K562 (cell line): ENCODE measurements around the gene OR1I1. TPM values are rescaled to one million over a fixed set of nuclear protein-coding genes. Genes with fewer than 3 reads are reported as not detected.

Experiments used
- ATAC-seq: fragments of 200-7000 bp; cut with Tn5 transposase; 3 replicates; pipeline ENCODE4 v1.9.1; 2020; ENCODE audit warnings: moderate library complexity
- BruUV-seq: library from RNA; stranded (reverse); fragments of 400-500 nt; replicated peaks from 2 replicates; lab custom pipeline; 2021; lab: Mats Ljungman, UMichigan
- CTCF ChIA-PET: fragments of 300-600 bp; formaldehyde crosslinking; extraction: SDS; loops from one replicate; lab custom pipeline; 2021; ENCODE audit warnings: low intra/inter-chr PET ratio; lab: Yijun Ruan, JAX
- POLR2A ChIA-PET: fragments of 300-600, 350-650 bp; sonication (Branson Sonifier 250); formaldehyde crosslinking; extraction: SDS; loops from one replicate; lab custom pipeline; 2021; ENCODE audit warnings: antibody characterized with exemption, inconsistent platforms; lab: Yijun Ruan, JAX
- DNase-seq, 4 experiments: peaks; one replicate each; pipeline versions ENCODE4 v3.0.0 to v3.0.0-alpha.2; 2011 to 2018; ENCODE audit warnings: low spot score in 3 of 4, mixed read lengths in 3 of 4; ENCODE audit errors: extremely low read depth in 1 of 4
- FAIRE-seq: peaks from 2 replicates; lab custom pipeline; 2011; peaks lifted over from hg19 to GRCh38; lab: Jason Lieb, UNC
- H2AFZ ChIP-seq: 2 replicates; pipeline ENCODE4 v1.6.0; 2011; ENCODE audit warnings: low read depth, low read length, control low read depth, inconsistent platforms
- H3K27ac ChIP-seq: fragments of 200-600 bp; 3 replicates; pipeline ENCODE4 v1.8.0; 2011; ENCODE audit warnings: low read depth, mild to moderate bottlenecking, control low read depth, inconsistent platforms, low read length, moderate library complexity, mixed read lengths; ENCODE audit errors: extremely low read depth
- H3K27me3 ChIP-seq, 2 experiments: fragments of 300-600 bp in 1 of 2; 2 replicates in 1 of 2; 3 replicates in 1 of 2; pipeline versions ENCODE4 v1.6.0 to v1.8.0; 2011; ENCODE audit warnings: inconsistent platforms in 2 of 2, low read length in 2 of 2, mild to moderate bottlenecking in 1 of 2, mixed read lengths in 1 of 2, moderate library complexity in 1 of 2; ENCODE audit not compliant: control insufficient read depth in 2 of 2, insufficient read depth in 2 of 2
- H3K36me3 ChIP-seq: fragments of 300-600 bp; 3 replicates; pipeline ENCODE4 v1.8.0; 2011; ENCODE audit warnings: mild to moderate bottlenecking, low read length, inconsistent platforms; ENCODE audit not compliant: control insufficient read depth, insufficient read depth
- H3K4me1 ChIP-seq, 2 experiments: fragments of 200-600 bp in 1 of 2; replicated peaks in 1 of 2; 2 replicates in 1 of 2; 3 replicates in 1 of 2; pipeline versions ENCODE4 v1.5.1 to v1.8.0; 2011; ENCODE audit warnings: inconsistent platforms in 2 of 2, low read length in 2 of 2, mild to moderate bottlenecking in 1 of 2, mixed read lengths in 1 of 2, moderate library complexity in 1 of 2; ENCODE audit not compliant: control insufficient read depth in 2 of 2, insufficient read depth in 2 of 2
- H3K4me2 ChIP-seq: 2 replicates; pipeline ENCODE4 v1.6.1; 2011; ENCODE audit warnings: low read length, control low read depth, inconsistent platforms, mixed read lengths; ENCODE audit not compliant: insufficient read depth
- H3K4me3 ChIP-seq: fragments of 200-600 bp; sonication (generic), shearing (Covaris generic); 2 replicates; pipeline ENCODE4 v1.5.1; 2016; ENCODE audit warnings: control low read depth, inconsistent platforms
- H3K79me2 ChIP-seq: fragments of 200-600 bp; 3 replicates; pipeline ENCODE4 v1.8.0; 2011; ENCODE audit warnings: low read length, inconsistent platforms; ENCODE audit not compliant: control insufficient read depth, insufficient read depth
- H3K9ac ChIP-seq, 2 experiments: 2 replicates each; pipeline versions ENCODE4 v1.6.0 to v1.6.1; 2011; ENCODE audit warnings: low read depth in 2 of 2, low read length in 2 of 2, control low read depth in 1 of 2, inconsistent platforms in 1 of 2, mild to moderate bottlenecking in 1 of 2, mixed read lengths in 1 of 2; ENCODE audit not compliant: insufficient read depth in 1 of 2
- H3K9me1 ChIP-seq: one replicate; pipeline ENCODE4 v1.6.0; 2011; ENCODE audit warnings: inconsistent platforms, mild to moderate bottlenecking, low read length, moderate library complexity; ENCODE audit not compliant: control insufficient read depth, insufficient read depth
- H3K9me3 ChIP-seq: replicated peaks from 2 replicates; pipeline ENCODE4 v1.5.1; 2011; ENCODE audit warnings: low read depth, low read length, inconsistent platforms; ENCODE audit not compliant: control insufficient read depth, insufficient read depth
- H4K20me1 ChIP-seq: replicated peaks from 2 replicates; pipeline ENCODE4 v1.6.1; 2011; ENCODE audit warnings: low read length, inconsistent platforms, mixed read lengths; ENCODE audit not compliant: control insufficient read depth, insufficient read depth
- WGBS: fragments of 100-300 bp; shearing (Covaris generic); methylation state at CpG from one replicate; pipeline ENCODE4 v1.1.6; 2016; ENCODE audit warnings: low coverage, mixed read lengths; ENCODE audit not compliant: insufficient coverage; ENCODE audit errors: missing lambda C conversion rate; 5-methylcytosine and 5-hydroxymethylcytosine counted together
- in situ Hi-C: fragments of 300-500 bp; cut with MboI; formaldehyde crosslinking; loops from 4 replicates; pipeline ENCODE4 v1.15.0; 2018; ENCODE audit warnings: inconsistent platforms, mixed read lengths
- intact Hi-C: fragments of 100-400 bp; cut with micrococcal nuclease; formaldehyde crosslinking; loops from 2 replicates; pipeline ENCODE4 v1.14.2; 2022
- polyA plus RNA-seq, 8 experiments: library from polyadenylated mRNA; depleted of rRNA in 4 of 8; stranded (reverse) in 5 of 8; unstranded in 3 of 8; fragments of >200 nt; fragmentation: Nextera tagmentation in 2 of 8; fragmentation: Illumina TruSeq in 1 of 8; extraction: Ambion mirVana in 2 of 8; extraction: Trizol in 1 of 8; gene quantifications; 2 replicates each; pipeline versions ENCODE4 v1.2.1 to v1.2.3, GENCODE V29; 2011 to 2014; ENCODE audit warnings: inconsistent platforms in 1 of 8, missing spikeins in 1 of 8
- total RNA-seq, 7 experiments: library from RNA; depleted of rRNA in 6 of 7; stranded (reverse); fragments of >200 nt in 6 of 7; fragmentation: Illumina TruSeq in 2 of 7; extraction: Trizol in 2 of 7; gene quantifications; 2 replicates each; pipeline versions ENCODE4 v1.2.1 to v1.2.3, GENCODE V29; 2011 to 2021; ENCODE audit warnings: low replicate concordance in 1 of 7
- TF ChIP-seq, protein P1 (sequence below): IDR thresholded peaks from 2 replicates; pipeline ENCODE4 v1.6.1; 2016; ENCODE audit warnings: missing genetic modification characterization, missing compliant biosample characterization
- TF ChIP-seq, protein P2 (sequence below): fragments of 250-450 bp; sonication (Bioruptor Pico); IDR thresholded peaks from 2 replicates; pipeline ENCODE4 v1.4.0; 2020

Gene OR1I1
- total and polyA plus RNA-seq, 9 of the 15 experiments (the other 6 are each of a cell fraction or from before 2014, with no cell fraction given): not detected

DNA sequence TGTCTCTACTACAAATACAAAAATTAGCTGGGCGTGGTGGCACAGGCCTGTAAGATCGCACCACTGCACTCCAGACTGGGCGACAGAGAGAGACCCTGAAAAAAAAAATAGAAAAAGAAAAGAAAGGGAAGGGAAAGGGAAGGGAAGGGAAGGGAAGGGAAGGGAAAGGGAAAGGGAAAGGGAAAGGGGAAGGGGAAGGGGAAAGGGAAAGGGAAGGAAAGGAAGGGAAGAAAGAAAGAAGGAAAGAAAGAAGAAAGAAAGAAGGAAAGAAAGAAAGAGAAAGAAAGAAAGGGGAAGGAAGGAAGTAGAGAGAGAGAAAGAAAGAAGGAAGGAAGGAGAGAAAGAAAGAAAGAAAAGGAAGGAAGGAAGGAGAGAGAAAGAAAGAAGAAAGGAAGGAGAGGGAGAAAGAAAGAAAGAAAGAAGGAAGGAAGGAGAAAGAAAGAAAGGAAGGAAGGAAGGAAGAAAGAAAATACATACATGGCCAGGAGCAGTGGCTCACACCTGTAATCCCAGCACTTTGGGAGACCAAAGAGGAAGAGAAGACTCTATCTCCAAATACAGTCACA lies 17.1 kb downstream of the OR1I1 start:
- FAIRE-seq (no peak), ATAC-seq (no peak), DNase-seq (no peak)
- no peak overlapping the region for H3K9ac ChIP-seq
- H3K9me3 ChIP-seq: no peaks in the 10 kb centered on the region; the same call in none of the 2 replicates
- H4K20me1 ChIP-seq: no peaks in the 10 kb centered on the region
- POLR2A ChIA-PET: interaction anchor here (0.9 to 1.0 kb wide), 2 partner anchors 15 to 27 kb away, joined by 3 to 4 read pairs; a partner anchor contains a TSS
- WGBS: 5% methylated on average over 3 of the region's 3 CpGs
- H3K79me2 ChIP-seq: no peaks in the 10 kb centered on the region
- no peaks in the 10 kb centered on the region for H3K9me1 ChIP-seq
- intact Hi-C loops: no loop called here
- no peak overlapping the region for H3K27ac ChIP-seq
- no TSS peak for BruUV-seq
- no peaks in the 10 kb centered on the region for H3K36me3 ChIP-seq
- H3K27me3 ChIP-seq: peaks cover 0 to 16% of the 10 kb centered on the region in 2 experiments; a peak in 2 of 5 replicates
- CTCF ChIA-PET: no interaction called here
- TF ChIP-seq, protein P1, sequence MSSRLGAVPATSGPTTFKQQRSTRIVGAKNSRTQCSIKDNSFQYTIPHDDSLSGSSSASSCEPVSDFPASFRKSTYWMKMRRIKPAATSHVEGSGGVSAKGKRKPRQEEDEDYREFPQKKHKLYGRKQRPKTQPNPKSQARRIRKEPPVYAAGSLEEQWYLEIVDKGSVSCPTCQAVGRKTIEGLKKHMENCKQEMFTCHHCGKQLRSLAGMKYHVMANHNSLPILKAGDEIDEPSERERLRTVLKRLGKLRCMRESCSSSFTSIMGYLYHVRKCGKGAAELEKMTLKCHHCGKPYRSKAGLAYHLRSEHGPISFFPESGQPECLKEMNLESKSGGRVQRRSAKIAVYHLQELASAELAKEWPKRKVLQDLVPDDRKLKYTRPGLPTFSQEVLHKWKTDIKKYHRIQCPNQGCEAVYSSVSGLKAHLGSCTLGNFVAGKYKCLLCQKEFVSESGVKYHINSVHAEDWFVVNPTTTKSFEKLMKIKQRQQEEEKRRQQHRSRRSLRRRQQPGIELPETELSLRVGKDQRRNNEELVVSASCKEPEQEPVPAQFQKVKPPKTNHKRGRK (tag): peak; percentile 82
- TF ChIP-seq, protein P2, sequence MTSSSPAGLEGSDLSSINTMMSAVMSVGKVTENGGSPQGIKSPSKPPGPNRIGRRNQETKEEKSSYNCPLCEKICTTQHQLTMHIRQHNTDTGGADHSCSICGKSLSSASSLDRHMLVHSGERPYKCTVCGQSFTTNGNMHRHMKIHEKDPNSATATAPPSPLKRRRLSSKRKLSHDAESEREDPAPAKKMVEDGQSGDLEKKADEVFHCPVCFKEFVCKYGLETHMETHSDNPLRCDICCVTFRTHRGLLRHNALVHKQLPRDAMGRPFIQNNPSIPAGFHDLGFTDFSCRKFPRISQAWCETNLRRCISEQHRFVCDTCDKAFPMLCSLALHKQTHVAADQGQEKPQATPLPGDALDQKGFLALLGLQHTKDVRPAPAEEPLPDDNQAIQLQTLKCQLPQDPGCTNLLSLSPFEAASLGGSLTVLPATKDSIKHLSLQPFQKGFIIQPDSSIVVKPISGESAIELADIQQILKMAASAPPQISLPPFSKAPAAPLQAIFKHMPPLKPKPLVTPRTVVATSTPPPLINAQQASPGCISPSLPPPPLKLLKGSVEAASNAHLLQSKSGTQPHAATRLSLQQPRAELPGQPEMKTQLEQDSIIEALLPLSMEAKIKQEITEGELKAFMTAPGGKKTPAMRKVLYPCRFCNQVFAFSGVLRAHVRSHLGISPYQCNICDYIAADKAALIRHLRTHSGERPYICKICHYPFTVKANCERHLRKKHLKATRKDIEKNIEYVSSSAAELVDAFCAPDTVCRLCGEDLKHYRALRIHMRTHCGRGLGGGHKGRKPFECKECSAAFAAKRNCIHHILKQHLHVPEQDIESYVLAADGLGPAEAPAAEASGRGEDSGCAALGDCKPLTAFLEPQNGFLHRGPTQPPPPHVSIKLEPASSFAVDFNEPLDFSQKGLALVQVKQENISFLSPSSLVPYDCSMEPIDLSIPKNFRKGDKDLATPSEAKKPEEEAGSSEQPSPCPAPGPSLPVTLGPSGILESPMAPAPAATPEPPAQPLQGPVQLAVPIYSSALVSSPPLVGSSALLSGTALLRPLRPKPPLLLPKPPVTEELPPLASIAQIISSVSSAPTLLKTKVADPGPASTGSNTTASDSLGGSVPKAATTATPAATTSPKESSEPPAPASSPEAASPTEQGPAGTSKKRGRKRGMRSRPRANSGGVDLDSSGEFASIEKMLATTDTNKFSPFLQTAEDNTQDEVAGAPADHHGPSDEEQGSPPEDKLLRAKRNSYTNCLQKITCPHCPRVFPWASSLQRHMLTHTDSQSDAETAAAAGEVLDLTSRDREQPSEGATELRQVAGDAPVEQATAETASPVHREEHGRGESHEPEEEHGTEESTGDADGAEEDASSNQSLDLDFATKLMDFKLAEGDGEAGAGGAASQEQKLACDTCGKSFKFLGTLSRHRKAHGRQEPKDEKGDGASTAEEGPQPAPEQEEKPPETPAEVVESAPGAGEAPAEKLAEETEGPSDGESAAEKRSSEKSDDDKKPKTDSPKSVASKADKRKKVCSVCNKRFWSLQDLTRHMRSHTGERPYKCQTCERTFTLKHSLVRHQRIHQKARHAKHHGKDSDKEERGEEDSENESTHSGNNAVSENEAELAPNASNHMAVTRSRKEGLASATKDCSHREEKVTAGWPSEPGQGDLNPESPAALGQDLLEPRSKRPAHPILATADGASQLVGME: no peak
- no peak overlapping the region for H2AFZ ChIP-seq
- no peak overlapping the region for H3K4me2 ChIP-seq
- no peaks in the 10 kb centered on the region for H3K4me1 ChIP-seq
- in situ Hi-C loops: loop anchor here (10.0 kb wide), 1 partner anchor 456 kb away; no protein-coding TSS in a partner anchor
- no peak overlapping the region for H3K4me3 ChIP-seq
